Breast epithelium (tissue), 3 donors: Measurements from ENCODE around the gene FNDC3B.

Source experiments
- POLR2AphosphoS5 ChIP-seq, 3 donors: sonication (generic); formaldehyde crosslinking; IDR thresholded peaks; one replicate each; pipeline ENCODE4 v1.6.1; 2017; ENCODE audit warnings: antibody characterized with exemption in 3 of 3
- TF ChIP-seq, protein P1 (sequence below), 3 donors: fragments of 450-650 bp; IDR thresholded peaks; one replicate each; pipeline ENCODE4 v1.5.1; 2016 to 2017; ENCODE audit warnings: antibody characterized with exemption in 3 of 3, mild to moderate bottlenecking in 3 of 3, moderate library complexity in 3 of 3

DNA sequence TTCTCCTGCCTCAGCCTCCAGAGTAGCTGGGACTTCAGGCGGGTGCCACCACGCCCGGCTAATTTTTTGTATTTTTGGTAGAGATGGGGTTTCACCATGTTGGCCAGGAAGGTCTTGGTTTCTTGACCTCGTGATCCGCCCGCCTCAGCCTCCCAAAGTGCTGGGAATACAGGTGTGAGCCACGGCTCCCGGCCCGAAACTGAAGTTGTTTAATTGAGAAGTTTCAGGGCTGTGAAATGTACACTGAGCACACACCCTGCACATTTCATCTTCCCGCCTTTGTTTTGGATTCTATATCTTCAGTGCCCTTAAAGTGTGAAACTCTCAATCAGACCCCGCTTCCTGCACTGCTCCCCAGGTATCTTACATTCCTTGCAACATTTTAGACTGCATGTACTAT is 149.1 kb downstream of the FNDC3B start:
- TF ChIP-seq, protein P1, sequence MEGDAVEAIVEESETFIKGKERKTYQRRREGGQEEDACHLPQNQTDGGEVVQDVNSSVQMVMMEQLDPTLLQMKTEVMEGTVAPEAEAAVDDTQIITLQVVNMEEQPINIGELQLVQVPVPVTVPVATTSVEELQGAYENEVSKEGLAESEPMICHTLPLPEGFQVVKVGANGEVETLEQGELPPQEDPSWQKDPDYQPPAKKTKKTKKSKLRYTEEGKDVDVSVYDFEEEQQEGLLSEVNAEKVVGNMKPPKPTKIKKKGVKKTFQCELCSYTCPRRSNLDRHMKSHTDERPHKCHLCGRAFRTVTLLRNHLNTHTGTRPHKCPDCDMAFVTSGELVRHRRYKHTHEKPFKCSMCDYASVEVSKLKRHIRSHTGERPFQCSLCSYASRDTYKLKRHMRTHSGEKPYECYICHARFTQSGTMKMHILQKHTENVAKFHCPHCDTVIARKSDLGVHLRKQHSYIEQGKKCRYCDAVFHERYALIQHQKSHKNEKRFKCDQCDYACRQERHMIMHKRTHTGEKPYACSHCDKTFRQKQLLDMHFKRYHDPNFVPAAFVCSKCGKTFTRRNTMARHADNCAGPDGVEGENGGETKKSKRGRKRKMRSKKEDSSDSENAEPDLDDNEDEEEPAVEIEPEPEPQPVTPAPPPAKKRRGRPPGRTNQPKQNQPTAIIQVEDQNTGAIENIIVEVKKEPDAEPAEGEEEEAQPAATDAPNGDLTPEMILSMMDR (IDR thresholded peaks at IDR 0.05), result no peak
- no peak for TF ChIP-seq POLR2AphosphoS5 (IDR thresholded peaks at IDR 0.05)
